H1 (cell line): ENCODE data around the gene KLHL5. TPM values are rescaled to one million over a fixed set of nuclear protein-coding genes. Genes with fewer than 3 reads are reported as not detected.

ENCODE experiments used
- CTCF ChIA-PET: fragments of 300-600 bp; sonication (Branson Sonifier 250); formaldehyde crosslinking; loops from one replicate; lab custom pipeline; 2021; ENCODE audit not compliant: partially characterized antibody; lab: Charles Lee
- POLR2A ChIA-PET: fragments of 300-600 bp; sonication (Branson Sonifier 250); formaldehyde crosslinking; loops from one replicate; lab custom pipeline; 2021; ENCODE audit warnings: inconsistent platforms; ENCODE audit not compliant: partially characterized antibody; lab: Charles Lee
- DNase-seq, 2 experiments: peaks; one replicate each; pipeline versions ENCODE4 v3.0.0 to v3.0.0-alpha.2; 2010 to 2022; ENCODE audit warnings: low spot score in 2 of 2, low read depth in 1 of 2, mixed read lengths in 1 of 2
- FAIRE-seq: peaks from 2 replicates; lab custom pipeline; 2011; peaks lifted over from hg19 to GRCh38; lab: Jason Lieb, UNC
- H2AFZ ChIP-seq: 2 replicates; pipeline ENCODE4 v1.8.1; 2012; ENCODE audit warnings: low read length, inconsistent platforms
- H2AK5ac ChIP-seq: 2 replicates; pipeline ENCODE4 v1.6.1; 2013; ENCODE audit warnings: low read depth, low read length
- H2BK120ac ChIP-seq: replicated peaks from 2 replicates; pipeline ENCODE3; 2013; ENCODE audit warnings: low read depth, low read length, inconsistent platforms
- H2BK12ac ChIP-seq: 2 replicates; pipeline ENCODE4 v1.6.1; 2013; ENCODE audit warnings: low read depth, low read length
- H2BK15ac ChIP-seq: 2 replicates; pipeline ENCODE4 v1.6.1; 2013; ENCODE audit warnings: low read length
- H2BK20ac ChIP-seq: 2 replicates; pipeline ENCODE4 v1.6.1; 2013; ENCODE audit warnings: low read length
- H2BK5ac ChIP-seq: 2 replicates; pipeline ENCODE4 v1.6.1; 2013; ENCODE audit warnings: low read depth, low read length
- H3K14ac ChIP-seq: 2 replicates; pipeline ENCODE4 v1.6.1; 2013; ENCODE audit warnings: inconsistent platforms; ENCODE audit not compliant: insufficient read length
- H3K18ac ChIP-seq: 2 replicates; pipeline ENCODE4 v1.6.1; 2013; ENCODE audit warnings: low read length; ENCODE audit errors: extremely low read depth
- H3K23ac ChIP-seq: 2 replicates; pipeline ENCODE4 v1.6.1; 2013; ENCODE audit warnings: inconsistent platforms; ENCODE audit not compliant: insufficient read length
- H3K23me2 ChIP-seq: 2 replicates; pipeline ENCODE4 v1.6.1; 2013; ENCODE audit warnings: low read depth, low read length
- H3K27ac ChIP-seq: 2 replicates; pipeline ENCODE4 v1.6.1; 2011; ENCODE audit warnings: low read depth, low read length, inconsistent platforms
- H3K27me3 ChIP-seq, 4 experiments: replicated peaks in 1 of 4; 1 replicate in 1 of 4; 2 replicates in 3 of 4; pipeline versions ENCODE4 v1.6.1 to v1.8.1; 2011 to 2013; ENCODE audit warnings: low read length in 3 of 4, mild to moderate bottlenecking in 3 of 4, inconsistent platforms in 2 of 4, mixed read lengths in 2 of 4, moderate library complexity in 1 of 4; ENCODE audit not compliant: control insufficient read depth in 3 of 4, insufficient read depth in 3 of 4; ENCODE audit errors: extremely low read depth in 1 of 4
- H3K36me3 ChIP-seq, 4 experiments: 2 replicates each; pipeline versions ENCODE4 v1.6.1 to v1.8.1; 2011 to 2013; ENCODE audit warnings: mild to moderate bottlenecking in 4 of 4, low read length in 3 of 4, moderate library complexity in 2 of 4, control low read depth in 1 of 4, inconsistent platforms in 1 of 4; ENCODE audit not compliant: insufficient read depth in 4 of 4, control insufficient read depth in 2 of 4
- H3K4ac ChIP-seq: replicated peaks from 2 replicates; pipeline ENCODE3; 2013; ENCODE audit warnings: low read length, low read depth, mixed read lengths, inconsistent platforms; ENCODE audit not compliant: insufficient read length
- H3K4me1 ChIP-seq, 4 experiments: replicated peaks in 1 of 4; 1 replicate in 1 of 4; 2 replicates in 3 of 4; pipeline versions ENCODE4 v1.6.1 to v1.8.1; 2011 to 2013; ENCODE audit warnings: low read length in 3 of 4, inconsistent platforms in 2 of 4, mixed read lengths in 1 of 4; ENCODE audit not compliant: insufficient read depth in 4 of 4, control insufficient read depth in 3 of 4
- H3K4me2 ChIP-seq, 2 experiments: 2 replicates each; pipeline versions ENCODE4 v1.6.1 to v1.8.1; 2011 to 2013; ENCODE audit warnings: low read depth in 2 of 2, low read length in 2 of 2, control low read depth in 1 of 2, inconsistent platforms in 1 of 2, mild to moderate bottlenecking in 1 of 2; ENCODE audit not compliant: insufficient read depth in 1 of 2
- H3K4me3 ChIP-seq, 4 experiments: fragments of 200-600, 300-600 bp in 1 of 4; sonication (generic), shearing (Covaris generic), sonication (Bioruptor Twin) in 1 of 4; 2 replicates each; pipeline versions ENCODE4 v1.5.1 to v1.8.1; 2011 to 2016; ENCODE audit warnings: low read length in 4 of 4, low read depth in 3 of 4, control low read depth in 2 of 4, inconsistent platforms in 2 of 4, mild to moderate bottlenecking in 2 of 4, mixed read lengths in 1 of 4, moderate library complexity in 1 of 4; ENCODE audit not compliant: insufficient read depth in 2 of 4; ENCODE audit errors: extremely low read depth in 1 of 4
- H3K56ac ChIP-seq: replicated peaks from 2 replicates; pipeline ENCODE3; 2013; ENCODE audit warnings: low read depth, mild to moderate bottlenecking, mixed read lengths, low read length, inconsistent platforms; ENCODE audit not compliant: insufficient read length
- H3K79me1 ChIP-seq: 2 replicates; pipeline ENCODE4 v1.6.1; 2013; ENCODE audit warnings: low read depth, low read length, control low read depth
- H3K79me2 ChIP-seq, 2 experiments: 2 replicates each; pipeline versions ENCODE4 v1.6.1 to v1.8.1; 2012 to 2013; ENCODE audit warnings: low read length in 2 of 2, mild to moderate bottlenecking in 2 of 2, inconsistent platforms in 1 of 2; ENCODE audit not compliant: insufficient read depth in 2 of 2, control insufficient read depth in 1 of 2
- H3K9ac ChIP-seq, 4 experiments: replicated peaks in 1 of 4; 1 replicate in 1 of 4; 2 replicates in 3 of 4; pipeline versions ENCODE4 v1.6.1 to v1.8.1; 2011 to 2013; ENCODE audit warnings: low read depth in 3 of 4, low read length in 3 of 4, control low read depth in 2 of 4, mild to moderate bottlenecking in 2 of 4, moderate library complexity in 2 of 4, inconsistent platforms in 1 of 4; ENCODE audit errors: extremely low read depth in 1 of 4
- H3K9me3 ChIP-seq, 2 experiments: 2 replicates each; pipeline versions ENCODE4 v1.6.1 to v1.8.1; 2012 to 2013; ENCODE audit warnings: mild to moderate bottlenecking in 2 of 2, moderate library complexity in 2 of 2, control low read depth in 1 of 2, inconsistent platforms in 1 of 2, low read depth in 1 of 2, low read length in 1 of 2, mixed read lengths in 1 of 2; ENCODE audit not compliant: insufficient read depth in 2 of 2
- H4K20me1 ChIP-seq, 2 experiments: replicated peaks in 1 of 2; 2 replicates each; pipeline versions ENCODE3 to v1.8.1; 2011 to 2013; ENCODE audit warnings: inconsistent platforms in 2 of 2, low read length in 2 of 2, mild to moderate bottlenecking in 1 of 2; ENCODE audit not compliant: insufficient read depth in 2 of 2, control insufficient read depth in 1 of 2
- H4K5ac ChIP-seq: 2 replicates; pipeline ENCODE4 v1.6.1; 2013; ENCODE audit warnings: low read length, low read depth, mixed read lengths, inconsistent platforms; ENCODE audit not compliant: insufficient read length
- H4K8ac ChIP-seq: 2 replicates; pipeline ENCODE4 v1.8.0; 2013; ENCODE audit warnings: mild to moderate bottlenecking, moderate library complexity, low read length, inconsistent platforms; ENCODE audit not compliant: insufficient read depth; ENCODE audit errors: extremely low read depth
- H4K91ac ChIP-seq: replicated peaks from 2 replicates; pipeline ENCODE3; 2013; ENCODE audit warnings: low read length, mixed read lengths, inconsistent platforms; ENCODE audit not compliant: insufficient read length
- BACH1 ChIP-seq: IDR thresholded peaks from 2 replicates; pipeline ENCODE4 v1.6.1; 2012; ENCODE audit warnings: low read length, improper control_type of control experiment
- FOSL1 ChIP-seq: IDR thresholded peaks from 2 replicates; pipeline ENCODE4 v1.6.1; 2011; ENCODE audit warnings: mild to moderate bottlenecking, low read depth, low read length, moderate library complexity; ENCODE audit not compliant: insufficient read depth
- GTF2F1 ChIP-seq: IDR thresholded peaks from 2 replicates; pipeline ENCODE4 v1.6.1; 2012; ENCODE audit warnings: low read depth, low read length, improper control_type of control experiment, borderline replicate concordance
- HDAC2 ChIP-seq, 2 experiments: fragments of 300-600 bp in 1 of 2; sonication (generic) in 1 of 2; IDR thresholded peaks; 2 replicates each; pipeline ENCODE4 v1.6.1; 2011 to 2012; ENCODE audit warnings: low read depth in 2 of 2, low read length in 2 of 2, mild to moderate bottlenecking in 2 of 2, moderate library complexity in 2 of 2, borderline replicate concordance in 1 of 2, inconsistent platforms in 1 of 2
- HDAC6 ChIP-seq: IDR thresholded peaks from one replicate; pipeline ENCODE4 v1.7.1; 2012; ENCODE audit warnings: low read depth, mild to moderate bottlenecking, inconsistent platforms, low read length, moderate library complexity
- NANOG ChIP-seq: IDR thresholded peaks from 2 replicates; pipeline ENCODE4 v1.6.1; 2011; ENCODE audit warnings: low read length, low read depth, mild to moderate bottlenecking, inconsistent platforms; ENCODE audit not compliant: insufficient read depth, poor library complexity, severe bottlenecking
- POU5F1 ChIP-seq: IDR thresholded peaks from 2 replicates; pipeline ENCODE4 v1.6.1; 2011; ENCODE audit warnings: low read depth, mild to moderate bottlenecking, low read length, moderate library complexity
- RNF2 ChIP-seq: fragments of 200-900, 300-1000 bp; sonication (generic); IDR thresholded peaks from 2 replicates; pipeline ENCODE4 v1.7.1; 2016; ENCODE audit warnings: borderline replicate concordance, low read depth, mild to moderate bottlenecking, antibody characterized with exemption, low read length; ENCODE audit not compliant: poor library complexity, severe bottlenecking; ENCODE audit errors: missing control alignments
- TAF1 ChIP-seq: IDR thresholded peaks from 2 replicates; pipeline ENCODE4 v1.6.1; 2011; ENCODE audit warnings: mild to moderate bottlenecking, low read depth, low read length
- YY1 ChIP-seq: IDR thresholded peaks from 2 replicates; pipeline ENCODE4 v1.6.1; 2011; ENCODE audit warnings: low read depth, mild to moderate bottlenecking, low read length
- polyA plus RNA-seq, 7 experiments: library from polyadenylated mRNA; depleted of rRNA in 3 of 7; stranded (reverse) in 5 of 7; unstranded in 2 of 7; fragments of >200 nt in 5 of 7; fragments of 200-250 nt in 2 of 7; gene quantifications; 1 replicate in 5 of 7; 2 replicates in 1 of 7; 4 replicates in 1 of 7; pipeline versions ENCODE4 v1.2.1 to v1.2.3, GENCODE V29; 2011 to 2013; ENCODE audit warnings: missing spikeins in 2 of 7, mixed read lengths in 2 of 7
- total RNA-seq: library from RNA; stranded (reverse); fragmentation: NEBNext Ultra II Directional; extraction: Animal tissue kit (Norgen Biotek cat#: 25700); gene quantifications from 2 replicates; pipeline ENCODE4 v1.2.1, GENCODE V29; 2021

The KLHL5 gene
- total and polyA plus RNA-seq, 2 of the 8 experiments (the other 6 are each of a cell fraction or from before 2014, with no cell fraction given), result 13.0 to 23.6 TPM

DNA sequence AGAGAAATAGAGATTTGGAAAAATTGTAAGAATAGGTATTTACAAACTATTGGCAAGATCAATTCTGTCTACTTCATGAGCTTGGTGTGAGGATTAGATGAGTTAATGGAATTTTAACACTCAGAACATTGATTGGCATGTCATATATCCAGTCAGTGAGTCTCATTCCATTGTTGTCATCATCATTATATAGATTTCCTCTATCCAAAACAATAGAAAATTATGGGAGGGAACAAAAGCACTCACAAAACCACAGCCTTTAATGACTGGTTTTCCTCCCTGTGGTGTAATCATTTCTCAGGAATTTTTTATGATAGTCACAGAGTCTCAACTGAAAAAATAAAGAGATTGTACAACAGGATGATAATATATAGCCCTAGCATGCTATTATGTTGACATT, 21.1 kb downstream of the KLHL5 start:
- H3K79me1 ChIP-seq, result no peaks in the 10 kb centered on the region
- no peak overlapping the region for H2BK120ac ChIP-seq
- no peaks in the 10 kb centered on the region for H3K27me3 ChIP-seq
- no peaks in the 10 kb centered on the region for H4K20me1 ChIP-seq
- H3K56ac ChIP-seq, result no peak overlapping the region
- H4K8ac ChIP-seq, result no peak overlapping the region
- no peak overlapping the region for H2BK5ac ChIP-seq
- H3K4me3 ChIP-seq, result no peak overlapping the region
- no peak overlapping the region for H2AK5ac ChIP-seq
- H2AFZ ChIP-seq, result no peak overlapping the region
- TF ChIP-seq BACH1, result no peak
- TF ChIP-seq HDAC2 (IDR thresholded peaks at IDR 0.05; ENCODE audit: borderline replicate concordance in 1 of 2, low read depth in 2 of 2, low read length in 2 of 2), result no peak
- TF ChIP-seq NANOG, result no peak
- TF ChIP-seq YY1, result no peak
- TF ChIP-seq RNF2, result no peak
- TF ChIP-seq GTF2F1, result no peak
- no peak for TF ChIP-seq FOSL1
- no peak for TF ChIP-seq POU5F1
- no peak for TF ChIP-seq TAF1
- no peak for TF ChIP-seq HDAC6
- H3K4me1 ChIP-seq, result no peaks in the 10 kb centered on the region
- no peak overlapping the region for H3K18ac ChIP-seq
- FAIRE-seq (no peak), DNase-seq (no peak)
- no peaks in the 10 kb centered on the region for H3K9me3 ChIP-seq
- no peak overlapping the region for H3K23ac ChIP-seq
- H3K9ac ChIP-seq, result no peak overlapping the region
- no peak overlapping the region for H4K91ac ChIP-seq
- no peak overlapping the region for H2BK15ac ChIP-seq
- no peak overlapping the region for H3K14ac ChIP-seq
- no peaks in the 10 kb centered on the region for H3K79me2 ChIP-seq
- H3K36me3 ChIP-seq, result peaks cover 0 to 5% (median 0%) of the 10 kb centered on the region in 4 experiments; a peak in 1 of 8 replicates
- no peak overlapping the region for H4K5ac ChIP-seq
- H3K4me2 ChIP-seq, result no peak overlapping the region
- no peaks in the 10 kb centered on the region for H3K23me2 ChIP-seq
- H3K4ac ChIP-seq, result no peak overlapping the region
- POLR2A ChIA-PET, result no interaction called here
- no peak overlapping the region for H2BK12ac ChIP-seq
- H3K27ac ChIP-seq, result no peak overlapping the region
- no peak overlapping the region for H2BK20ac ChIP-seq
- CTCF ChIA-PET, result no interaction called here
